ENCODE data around the gene SERPINA4. TPM values are rescaled to one million over a fixed set of nuclear protein-coding genes. Genes with fewer than 3 reads are reported as not detected.
A peak's percentile ranks its signal among the peaks of the same experiment; 100 is the strongest.

The SERPINA4 gene
- total and polyA plus RNA-seq, 2 of the 13 experiments (the other 11 are each of a cell fraction or from before 2014, with no cell fraction given): 39.1 to 57.8 TPM

DNA sequence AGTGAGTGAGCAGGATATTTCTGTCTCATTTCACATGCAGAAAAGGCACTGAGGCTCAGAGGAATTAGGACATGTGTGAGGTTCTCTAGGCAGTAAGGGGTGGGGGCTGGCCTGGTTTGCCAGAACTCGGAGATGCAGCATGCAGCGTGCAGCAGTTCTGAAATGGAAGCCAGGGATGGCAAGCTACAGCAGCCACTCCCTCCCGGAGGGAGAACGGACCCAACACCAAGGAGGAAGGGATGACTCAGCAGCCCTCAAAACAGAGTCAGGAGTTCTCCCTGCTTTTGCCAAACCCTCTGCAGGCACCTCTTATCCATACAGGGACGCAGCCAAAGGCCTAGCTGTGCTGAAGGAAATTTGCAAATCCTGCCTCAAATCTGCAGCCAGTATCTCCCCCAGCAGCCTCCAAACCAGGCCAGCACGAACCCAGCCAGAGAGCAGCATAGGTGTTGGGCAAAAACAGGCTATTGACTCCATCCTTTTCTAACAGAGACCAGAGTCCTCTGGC lies 40.7 kb downstream of the SERPINA4 start (continued):
- TF ChIP-seq SOX13 (IDR thresholded peaks at IDR 0.05) (no peak), SOX13 (CRISPR knock-in tag; conservative IDR thresholded peaks at IDR 0.05 in 1 of 2, IDR thresholded peaks at IDR 0.05 in 1 of 2) (no peak), POGZ (CRISPR knock-in tag; IDR thresholded peaks at IDR 0.05) (0 out of 2 replicates have a peak, but pooled peaks have one; percentile 6), PHF21A (CRISPR knock-in tag; IDR thresholded peaks at IDR 0.05) (0 out of 2 replicates have a peak, but pooled peaks have one; percentile 8), POLR2A (IDR thresholded peaks at IDR 0.05; ENCODE audit: insufficient read depth in 1 of 2, low read depth in 2 of 2, low read length in 2 of 2) (0 out of 4 replicates have a peak, but pooled peaks of 1 of the 2 experiments have one; percentile 26), SIN3B (IDR thresholded peaks at IDR 0.05; ENCODE audit: low read length) (no peak), ZNF776 (CRISPR knock-in tag; IDR thresholded peaks at IDR 0.05) (no peak), HDAC1 (CRISPR knock-in tag; IDR thresholded peaks at IDR 0.05) (0 out of 2 replicates have a peak, but pooled peaks have one; percentile 24), MAFF (IDR thresholded peaks at IDR 0.05; ENCODE audit: low read depth, low read length) (peak; percentile 77), ZNF263 (CRISPR knock-in tag; IDR thresholded peaks at IDR 0.05) (peak; percentile 29; the same call in 1 of the 2 replicates), ZNF878 (CRISPR knock-in tag; IDR thresholded peaks at IDR 0.05) (no peak), ATRX (CRISPR knock-in tag; IDR thresholded peaks at IDR 0.05; ENCODE audit: borderline replicate concordance) (no peak), MYNN (CRISPR knock-in tag; IDR thresholded peaks at IDR 0.05; ENCODE audit: low read depth) (no peak), ZSCAN25 (CRISPR knock-in tag; IDR thresholded peaks at IDR 0.05) (no peak), ZNF460 (CRISPR knock-in tag; IDR thresholded peaks at IDR 0.05; ENCODE audit: borderline replicate concordance) (no peak), RELA (CRISPR knock-in tag; IDR thresholded peaks at IDR 0.05) (no peak), ZNF136 (CRISPR knock-in tag; IDR thresholded peaks at IDR 0.05; ENCODE audit: low read depth) (no peak), MLLT10 (CRISPR knock-in tag; IDR thresholded peaks at IDR 0.05) (no peak), ZBTB20 (CRISPR knock-in tag; IDR thresholded peaks at IDR 0.05; ENCODE audit: borderline replicate concordance, low read depth) (no peak), ADNP (CRISPR knock-in tag; IDR thresholded peaks at IDR 0.05) (no peak), TBX2 (CRISPR knock-in tag; IDR thresholded peaks at IDR 0.05; ENCODE audit: borderline replicate concordance) (no peak), MYC (CRISPR knock-in tag; IDR thresholded peaks at IDR 0.05; ENCODE audit: borderline replicate concordance) (no peak)
- TF ChIP-seq, protein P1, sequence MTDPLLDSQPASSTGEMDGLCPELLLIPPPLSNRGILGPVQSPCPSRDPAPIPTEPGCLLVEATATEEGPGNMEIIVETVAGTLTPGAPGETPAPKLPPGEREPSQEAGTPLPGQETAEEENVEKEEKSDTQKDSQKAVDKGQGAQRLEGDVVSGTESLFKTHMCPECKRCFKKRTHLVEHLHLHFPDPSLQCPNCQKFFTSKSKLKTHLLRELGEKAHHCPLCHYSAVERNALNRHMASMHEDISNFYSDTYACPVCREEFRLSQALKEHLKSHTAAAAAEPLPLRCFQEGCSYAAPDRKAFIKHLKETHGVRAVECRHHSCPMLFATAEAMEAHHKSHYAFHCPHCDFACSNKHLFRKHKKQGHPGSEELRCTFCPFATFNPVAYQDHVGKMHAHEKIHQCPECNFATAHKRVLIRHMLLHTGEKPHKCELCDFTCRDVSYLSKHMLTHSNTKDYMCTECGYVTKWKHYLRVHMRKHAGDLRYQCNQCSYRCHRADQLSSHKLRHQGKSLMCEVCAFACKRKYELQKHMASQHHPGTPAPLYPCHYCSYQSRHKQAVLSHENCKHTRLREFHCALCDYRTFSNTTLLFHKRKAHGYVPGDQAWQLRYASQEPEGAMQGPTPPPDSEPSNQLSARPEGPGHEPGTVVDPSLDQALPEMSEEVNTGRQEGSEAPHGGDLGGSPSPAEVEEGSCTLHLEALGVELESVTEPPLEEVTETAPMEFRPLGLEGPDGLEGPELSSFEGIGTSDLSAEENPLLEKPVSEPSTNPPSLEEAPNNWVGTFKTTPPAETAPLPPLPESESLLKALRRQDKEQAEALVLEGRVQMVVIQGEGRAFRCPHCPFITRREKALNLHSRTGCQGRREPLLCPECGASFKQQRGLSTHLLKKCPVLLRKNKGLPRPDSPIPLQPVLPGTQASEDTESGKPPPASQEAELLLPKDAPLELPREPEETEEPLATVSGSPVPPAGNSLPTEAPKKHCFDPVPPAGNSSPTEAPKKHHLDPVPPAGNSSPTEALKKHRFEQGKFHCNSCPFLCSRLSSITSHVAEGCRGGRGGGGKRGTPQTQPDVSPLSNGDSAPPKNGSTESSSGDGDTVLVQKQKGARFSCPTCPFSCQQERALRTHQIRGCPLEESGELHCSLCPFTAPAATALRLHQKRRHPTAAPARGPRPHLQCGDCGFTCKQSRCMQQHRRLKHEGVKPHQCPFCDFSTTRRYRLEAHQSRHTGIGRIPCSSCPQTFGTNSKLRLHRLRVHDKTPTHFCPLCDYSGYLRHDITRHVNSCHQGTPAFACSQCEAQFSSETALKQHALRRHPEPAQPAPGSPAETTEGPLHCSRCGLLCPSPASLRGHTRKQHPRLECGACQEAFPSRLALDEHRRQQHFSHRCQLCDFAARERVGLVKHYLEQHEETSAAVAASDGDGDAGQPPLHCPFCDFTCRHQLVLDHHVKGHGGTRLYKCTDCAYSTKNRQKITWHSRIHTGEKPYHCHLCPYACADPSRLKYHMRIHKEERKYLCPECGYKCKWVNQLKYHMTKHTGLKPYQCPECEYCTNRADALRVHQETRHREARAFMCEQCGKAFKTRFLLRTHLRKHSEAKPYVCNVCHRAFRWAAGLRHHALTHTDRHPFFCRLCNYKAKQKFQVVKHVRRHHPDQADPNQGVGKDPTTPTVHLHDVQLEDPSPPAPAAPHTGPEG (CRISPR knock-in tag; IDR thresholded peaks at IDR 0.05): no peak
- TF ChIP-seq, protein P2, sequence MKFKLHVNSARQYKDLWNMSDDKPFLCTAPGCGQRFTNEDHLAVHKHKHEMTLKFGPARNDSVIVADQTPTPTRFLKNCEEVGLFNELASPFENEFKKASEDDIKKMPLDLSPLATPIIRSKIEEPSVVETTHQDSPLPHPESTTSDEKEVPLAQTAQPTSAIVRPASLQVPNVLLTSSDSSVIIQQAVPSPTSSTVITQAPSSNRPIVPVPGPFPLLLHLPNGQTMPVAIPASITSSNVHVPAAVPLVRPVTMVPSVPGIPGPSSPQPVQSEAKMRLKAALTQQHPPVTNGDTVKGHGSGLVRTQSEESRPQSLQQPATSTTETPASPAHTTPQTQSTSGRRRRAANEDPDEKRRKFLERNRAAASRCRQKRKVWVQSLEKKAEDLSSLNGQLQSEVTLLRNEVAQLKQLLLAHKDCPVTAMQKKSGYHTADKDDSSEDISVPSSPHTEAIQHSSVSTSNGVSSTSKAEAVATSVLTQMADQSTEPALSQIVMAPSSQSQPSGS (CRISPR knock-in tag; IDR thresholded peaks at IDR 0.05): no peak
- TF ChIP-seq, protein P3, sequence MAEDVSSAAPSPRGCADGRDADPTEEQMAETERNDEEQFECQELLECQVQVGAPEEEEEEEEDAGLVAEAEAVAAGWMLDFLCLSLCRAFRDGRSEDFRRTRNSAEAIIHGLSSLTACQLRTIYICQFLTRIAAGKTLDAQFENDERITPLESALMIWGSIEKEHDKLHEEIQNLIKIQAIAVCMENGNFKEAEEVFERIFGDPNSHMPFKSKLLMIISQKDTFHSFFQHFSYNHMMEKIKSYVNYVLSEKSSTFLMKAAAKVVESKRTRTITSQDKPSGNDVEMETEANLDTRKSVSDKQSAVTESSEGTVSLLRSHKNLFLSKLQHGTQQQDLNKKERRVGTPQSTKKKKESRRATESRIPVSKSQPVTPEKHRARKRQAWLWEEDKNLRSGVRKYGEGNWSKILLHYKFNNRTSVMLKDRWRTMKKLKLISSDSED (CRISPR knock-in tag; IDR thresholded peaks at IDR 0.05): no peak

Measured in HepG2 (cell line).